GM19455 (cell line): ENCODE data around the gene FCRL3.
"Not testable (repeated sequence)": the region's sequence is repeated elsewhere in the genome, so short reads cannot be mapped to it uniquely, and the experiment has no call there.

ENCODE experiments used
- ATAC-seq: cut with Tn5 transposase; IDR thresholded peaks from one replicate; pipeline ENCODE4 v1.9.1; 2021; ENCODE audit not compliant: unreplicated experiment

The FCRL3 gene, protein sequence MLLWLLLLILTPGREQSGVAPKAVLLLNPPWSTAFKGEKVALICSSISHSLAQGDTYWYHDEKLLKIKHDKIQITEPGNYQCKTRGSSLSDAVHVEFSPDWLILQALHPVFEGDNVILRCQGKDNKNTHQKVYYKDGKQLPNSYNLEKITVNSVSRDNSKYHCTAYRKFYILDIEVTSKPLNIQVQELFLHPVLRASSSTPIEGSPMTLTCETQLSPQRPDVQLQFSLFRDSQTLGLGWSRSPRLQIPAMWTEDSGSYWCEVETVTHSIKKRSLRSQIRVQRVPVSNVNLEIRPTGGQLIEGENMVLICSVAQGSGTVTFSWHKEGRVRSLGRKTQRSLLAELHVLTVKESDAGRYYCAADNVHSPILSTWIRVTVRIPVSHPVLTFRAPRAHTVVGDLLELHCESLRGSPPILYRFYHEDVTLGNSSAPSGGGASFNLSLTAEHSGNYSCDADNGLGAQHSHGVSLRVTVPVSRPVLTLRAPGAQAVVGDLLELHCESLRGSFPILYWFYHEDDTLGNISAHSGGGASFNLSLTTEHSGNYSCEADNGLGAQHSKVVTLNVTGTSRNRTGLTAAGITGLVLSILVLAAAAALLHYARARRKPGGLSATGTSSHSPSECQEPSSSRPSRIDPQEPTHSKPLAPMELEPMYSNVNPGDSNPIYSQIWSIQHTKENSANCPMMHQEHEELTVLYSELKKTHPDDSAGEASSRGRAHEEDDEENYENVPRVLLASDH

DNA sequence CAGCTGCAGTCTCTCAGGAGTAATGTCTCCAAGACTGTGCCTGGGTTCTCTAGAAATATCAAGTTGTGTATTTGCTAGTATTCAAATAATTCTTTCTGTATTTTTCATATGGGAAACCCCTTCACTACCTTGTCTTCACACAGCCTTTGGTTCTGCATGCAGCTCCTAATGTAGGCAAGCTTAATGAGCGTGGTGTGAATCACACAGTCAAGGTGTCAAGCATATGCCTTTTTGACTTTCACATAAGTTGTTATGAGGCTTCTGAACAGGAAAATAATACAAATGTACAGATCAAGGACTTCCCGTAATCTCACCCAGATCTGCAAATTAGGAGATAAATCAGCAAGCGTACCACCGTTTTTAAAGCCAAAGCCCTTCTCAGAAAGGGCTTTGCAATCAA is at the start of gene FCRL3:
Gene FCRL3, minus strand, starts transcription at position 38 of the 400 bp plus-strand sequence. CDS start 280 bp downstream, outside the sequence.
- ATAC-seq = no peak

DNA sequence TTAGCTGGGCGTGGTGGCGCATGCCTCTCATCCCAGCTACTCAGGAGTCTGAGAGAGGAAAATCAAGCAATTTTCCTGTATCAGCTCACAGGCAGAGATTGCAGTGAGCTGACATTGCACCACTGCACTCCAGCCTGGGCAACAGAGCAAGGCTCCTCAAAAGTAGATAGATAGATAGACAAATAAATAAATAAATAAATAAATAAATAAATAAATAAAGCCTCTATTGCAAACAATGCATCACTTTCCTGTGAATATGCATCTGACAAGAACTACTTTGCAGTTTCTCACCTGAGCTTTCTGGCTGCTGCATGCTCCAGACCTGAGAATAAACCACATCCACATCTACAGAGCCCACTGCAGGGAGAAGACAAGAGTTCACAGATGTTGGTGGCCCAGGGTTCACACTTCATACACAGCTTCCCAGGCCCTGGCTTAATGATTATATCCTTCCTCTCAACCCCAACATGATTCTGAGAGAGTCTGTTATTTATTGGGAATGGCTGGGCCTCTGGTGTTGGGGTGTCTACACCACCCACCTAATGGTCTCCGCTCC is 47.8 kb upstream of the FCRL3 start:
- no peak for ATAC-seq

DNA sequence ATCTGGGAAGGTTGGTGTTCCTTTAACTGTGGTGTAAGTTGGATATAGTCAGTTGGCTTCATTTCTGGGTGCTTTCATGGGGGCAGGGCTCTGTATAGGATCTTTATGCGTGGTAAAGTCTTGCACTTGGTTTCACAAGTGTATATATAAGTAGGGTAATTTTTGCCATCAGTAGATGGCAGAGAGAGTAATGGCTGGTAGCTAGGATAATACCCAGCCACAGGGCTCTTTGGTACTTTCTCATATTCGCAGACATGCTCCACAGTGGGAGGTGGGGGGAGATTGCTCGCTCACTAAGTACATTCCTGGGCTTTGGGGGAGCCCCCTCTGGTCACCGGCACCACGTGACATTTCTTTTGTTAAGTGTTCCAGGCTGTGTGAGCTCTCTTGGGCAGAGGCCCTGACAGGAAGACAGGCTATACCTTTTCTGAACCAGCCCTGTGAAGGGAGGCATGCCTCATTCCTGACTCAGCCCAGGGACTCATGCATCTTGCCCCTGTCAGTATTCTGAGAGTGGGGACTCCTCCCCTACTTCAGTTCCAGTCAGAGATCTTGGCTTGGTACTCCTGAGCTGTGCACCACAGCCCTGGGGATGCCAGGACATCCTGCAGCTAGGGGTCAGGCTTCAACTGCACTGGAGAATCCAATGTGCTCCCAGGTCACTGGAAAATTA is 38.8 kb upstream of the FCRL3 start:
- ATAC-seq = no peak

DNA sequence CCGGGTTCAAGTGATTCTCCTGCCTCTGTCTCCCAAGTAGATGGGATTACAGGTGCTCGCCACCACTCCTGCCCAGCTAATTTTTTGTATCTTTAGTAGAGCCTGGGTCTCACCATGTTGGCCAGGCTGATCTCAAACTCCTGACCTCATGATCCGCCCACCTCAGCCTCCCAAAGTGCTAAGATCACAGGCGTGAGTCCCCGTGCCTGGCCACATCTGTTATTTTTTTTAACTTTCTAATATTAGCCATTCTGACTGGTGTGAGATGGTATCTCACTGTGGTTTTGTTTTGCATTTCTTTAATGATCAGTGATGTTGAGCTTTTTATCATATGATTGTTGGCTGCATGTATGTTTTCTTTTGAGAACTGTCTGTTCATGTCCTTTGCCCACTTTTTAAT is 35.4 kb upstream of the FCRL3 start:
- not testable (repeated sequence) for ATAC-seq

DNA sequence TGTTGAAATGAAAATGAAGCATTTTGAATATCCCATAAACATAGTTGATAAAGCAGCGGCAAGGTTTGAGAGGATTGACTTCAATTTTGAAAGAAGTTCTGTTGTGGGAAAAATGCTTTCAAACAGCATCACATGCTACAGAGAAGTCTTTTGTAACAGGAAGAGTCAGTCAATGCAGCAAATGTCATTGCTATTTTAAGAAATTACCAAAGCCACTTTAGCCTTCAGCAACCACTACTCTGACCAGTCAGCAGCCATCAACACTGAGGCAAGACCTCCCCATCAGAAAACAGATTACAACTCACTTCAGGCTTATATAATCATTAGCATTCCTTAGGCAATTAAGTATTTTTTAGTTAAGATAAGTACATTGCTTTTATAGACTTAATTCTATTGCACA is 33.8 kb upstream of the FCRL3 start:
- ATAC-seq = no peak

DNA sequence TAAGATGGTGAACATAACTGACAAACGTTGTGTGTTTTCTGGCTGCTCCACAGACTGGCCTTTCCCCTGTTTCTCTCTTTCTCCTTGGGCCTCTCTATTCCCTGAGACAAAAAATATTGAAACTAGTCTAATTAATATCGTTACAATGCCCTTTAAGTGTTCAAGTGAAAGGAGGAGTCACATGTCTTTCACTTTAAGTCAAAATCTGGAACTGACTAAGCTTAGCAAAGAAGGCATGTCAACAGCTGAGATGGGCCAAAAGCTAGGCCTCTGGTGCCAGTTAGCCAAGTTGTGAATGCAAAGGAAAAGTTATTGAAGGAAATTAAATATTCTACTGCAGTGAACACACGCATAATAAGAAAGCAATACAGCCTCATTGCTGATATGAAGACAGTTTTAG is 32.2 kb upstream of the FCRL3 start:
- ATAC-seq = no peak

DNA sequence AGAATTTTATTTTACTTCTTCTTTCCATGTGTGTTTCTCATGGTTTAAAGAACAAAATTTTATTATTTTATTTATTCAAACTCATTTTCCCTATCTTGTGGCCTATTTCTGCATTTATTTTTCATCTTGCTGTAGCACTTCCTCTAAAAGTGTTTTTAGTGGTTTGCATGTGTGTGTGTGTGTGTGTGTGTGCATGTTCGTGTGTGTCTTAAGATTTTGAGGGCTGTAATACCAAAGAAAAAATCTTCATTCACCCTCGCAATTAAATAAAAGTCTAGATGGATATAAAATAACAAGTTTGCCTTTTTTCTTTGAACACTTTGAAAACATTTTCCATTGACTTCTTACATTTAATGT is 24.6 kb upstream of the FCRL3 start:
- no peak for ATAC-seq

DNA sequence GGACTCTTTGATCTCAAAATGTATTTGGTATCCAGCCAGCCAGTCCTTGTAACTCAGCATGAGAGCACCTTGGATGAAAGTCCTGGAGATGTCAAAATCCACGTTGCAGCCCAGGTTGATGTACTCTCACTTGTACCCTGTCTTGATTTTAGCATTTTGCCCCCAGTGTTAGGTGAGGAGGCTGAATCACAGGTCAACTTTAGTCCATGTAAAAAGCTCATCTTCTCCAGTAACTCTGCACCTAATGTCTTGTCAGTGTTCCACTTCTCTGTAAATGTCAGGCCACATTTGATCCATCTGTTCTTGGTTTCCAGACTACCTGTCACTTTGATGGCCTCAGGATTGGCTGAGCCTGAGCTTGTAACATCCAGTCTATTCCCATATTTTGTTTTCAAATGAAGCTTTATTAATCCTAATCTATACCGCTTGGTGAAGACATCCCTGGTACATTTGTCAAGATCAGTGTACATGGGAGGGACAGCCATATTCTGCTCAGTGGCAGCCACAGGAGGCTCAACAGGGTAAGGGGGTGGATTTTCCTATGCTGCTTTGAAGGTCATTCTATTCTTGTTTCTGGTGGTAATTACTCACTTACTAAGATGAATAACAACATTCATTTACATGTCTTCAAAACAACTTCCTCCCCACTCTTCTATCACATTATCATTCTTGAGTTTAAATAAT is 24.1 kb upstream of the FCRL3 start:
- no peak for ATAC-seq

DNA sequence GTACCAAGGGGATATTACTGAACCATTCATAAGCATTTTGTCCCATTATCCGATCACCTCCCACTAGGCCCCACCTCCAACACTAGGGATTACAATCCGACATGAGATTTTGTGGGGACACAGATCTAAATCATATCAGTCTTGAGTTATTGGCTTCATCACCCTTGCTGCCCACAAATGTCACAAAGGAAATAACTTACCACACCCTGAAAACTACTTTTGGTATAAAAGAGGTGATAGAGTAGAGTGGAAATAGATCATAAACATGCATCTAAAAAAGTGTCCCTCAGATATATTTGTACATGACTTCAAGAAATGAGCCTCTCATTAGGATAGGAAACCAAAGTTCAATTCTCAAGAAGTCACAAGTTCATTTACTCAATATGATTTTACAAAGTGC is 22.6 kb upstream of the FCRL3 start:
- no peak for ATAC-seq

DNA sequence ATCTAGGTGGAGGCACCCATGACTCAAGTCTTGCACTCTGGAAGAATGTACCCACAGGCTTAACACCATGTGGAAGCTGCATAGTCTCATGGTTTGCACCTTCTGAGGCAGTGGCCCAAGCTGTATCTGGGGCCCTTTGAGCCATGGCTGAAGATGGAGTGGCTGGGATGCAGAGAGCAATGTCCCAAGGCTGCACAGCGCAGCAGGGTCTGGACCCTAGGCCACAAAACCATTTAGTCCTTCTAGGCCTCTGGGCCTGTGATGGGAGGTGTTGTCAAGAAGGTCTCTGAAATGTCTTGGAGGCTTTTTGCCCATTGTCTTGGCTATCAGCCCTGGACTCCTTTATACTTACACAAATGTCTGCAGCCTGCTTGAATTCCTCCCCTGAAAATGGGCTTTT is 21.4 kb upstream of the FCRL3 start:
- ATAC-seq = no peak

DNA sequence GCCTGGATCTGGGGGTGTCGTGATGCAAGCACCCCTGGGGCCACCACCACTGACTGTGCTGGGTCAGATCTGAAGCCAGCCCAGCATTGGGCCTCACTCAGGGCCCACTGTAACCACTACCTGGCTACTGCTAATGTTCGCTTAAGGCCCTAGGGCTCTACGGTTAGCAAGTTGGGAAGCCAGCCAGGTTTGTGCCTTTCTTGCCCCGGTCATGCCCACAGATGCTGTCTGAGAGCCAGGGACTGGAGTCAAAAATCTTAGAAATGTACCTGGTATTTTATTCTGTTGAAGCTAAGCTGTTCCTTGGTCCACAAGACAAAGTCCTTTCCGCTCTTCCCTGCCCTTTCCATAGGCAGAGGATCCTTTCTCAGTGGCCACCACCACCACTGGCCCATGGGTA is 15.2 kb upstream of the FCRL3 start:
- no peak for ATAC-seq

DNA sequence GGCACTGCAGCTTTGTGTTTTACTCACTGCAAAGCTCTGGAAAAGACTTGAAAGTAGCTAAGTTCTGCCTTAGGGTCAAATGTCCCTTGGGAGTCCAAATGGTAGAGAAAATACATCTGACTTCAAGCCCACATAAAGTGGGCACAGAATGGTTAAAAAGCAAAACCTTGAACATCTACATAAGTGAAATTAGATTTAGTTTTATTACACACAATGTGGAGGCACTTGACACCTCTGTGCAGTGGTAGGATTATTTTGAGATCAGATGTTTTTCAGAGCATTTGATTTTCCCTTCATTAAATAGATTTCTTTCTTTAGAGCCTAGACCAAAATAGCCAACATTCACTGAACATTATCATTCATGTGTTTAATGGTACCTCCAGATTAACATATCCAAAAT is 11.2 kb upstream of the FCRL3 start:
- ATAC-seq = no peak

DNA sequence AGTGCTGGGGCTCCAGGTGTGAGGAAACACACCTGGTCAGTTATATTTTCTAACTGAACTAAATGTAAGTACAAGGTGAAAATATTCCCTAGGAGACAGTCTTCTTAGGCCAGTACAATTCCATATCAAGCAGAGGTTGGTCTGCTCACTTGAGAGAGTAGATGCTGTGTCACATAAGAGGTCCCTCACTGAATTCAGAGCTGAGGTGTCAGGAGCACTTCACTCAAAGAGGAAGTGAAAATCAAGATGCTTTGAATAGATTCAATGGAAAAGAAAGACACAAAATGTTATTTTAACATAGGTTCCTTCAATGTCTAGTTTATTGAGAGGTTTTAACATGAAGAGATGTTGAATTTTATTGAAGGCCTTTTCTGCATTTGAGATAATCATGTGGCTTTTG is 4.3 kb upstream of the FCRL3 start:
- no peak for ATAC-seq

DNA sequence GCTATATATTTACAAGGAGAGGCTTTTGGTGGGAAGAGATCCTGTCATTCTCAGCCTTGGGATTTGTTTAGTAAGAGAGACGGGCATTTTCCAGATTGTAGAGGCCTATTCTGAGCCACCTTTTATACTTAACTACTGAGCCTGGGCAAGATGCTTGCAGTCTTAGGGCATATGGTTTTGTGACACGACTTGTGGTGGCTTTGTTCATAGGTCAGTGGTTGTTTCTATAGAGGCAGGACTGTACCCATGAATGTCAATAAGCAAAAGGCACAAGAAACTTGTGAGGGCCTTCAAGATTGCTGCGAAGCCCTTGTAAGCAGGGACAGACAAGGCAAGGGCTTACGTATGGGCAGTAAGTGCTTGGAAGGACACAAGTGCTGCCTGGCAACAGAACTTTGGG is 3.4 kb upstream of the FCRL3 start:
- no peak for ATAC-seq

DNA sequence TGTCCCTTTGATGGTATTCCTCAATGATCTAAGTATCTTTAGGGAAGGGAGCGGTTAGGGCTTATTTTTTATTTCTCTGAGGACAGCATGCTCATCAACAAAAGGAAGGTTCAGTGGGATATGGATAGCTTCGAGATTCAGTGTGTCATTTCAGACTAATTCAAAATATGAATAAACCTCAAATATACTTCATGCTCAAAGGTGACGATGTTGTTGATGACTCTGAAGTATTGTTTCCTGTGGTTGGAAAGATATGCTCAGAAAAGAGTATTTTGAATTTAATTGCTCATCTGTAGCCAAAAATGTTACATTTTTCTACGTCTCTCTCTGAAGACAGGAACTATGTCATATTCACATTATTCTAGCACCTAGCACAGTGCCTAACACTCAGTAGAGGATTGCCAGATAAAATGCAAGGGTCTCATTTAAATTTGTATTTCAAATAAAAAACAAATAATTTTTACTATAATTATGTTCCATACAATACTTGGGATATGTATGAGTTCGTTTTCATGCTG is 1.8 kb upstream of the FCRL3 start:
- ATAC-seq = no peak

DNA sequence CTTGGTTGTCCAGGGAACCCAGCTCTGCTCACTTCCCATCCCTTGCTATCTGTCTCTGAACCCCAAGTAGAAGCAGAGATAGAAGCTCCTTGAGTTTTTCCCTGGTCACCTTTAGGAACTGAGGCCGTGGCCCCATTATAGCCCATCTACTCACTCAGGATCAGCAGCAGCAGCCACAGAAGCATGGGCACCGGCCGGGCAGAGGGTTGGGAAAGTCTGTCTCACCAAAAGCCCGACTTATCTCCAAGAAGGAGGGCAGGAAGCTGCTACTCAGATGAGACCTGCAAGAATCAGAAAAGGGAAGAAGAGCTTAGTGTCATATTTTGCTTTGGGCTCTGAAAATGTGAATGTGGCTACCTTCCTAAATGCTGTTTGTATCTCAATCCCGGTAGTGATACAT is 264 bp downstream of the FCRL3 start:
- no peak for ATAC-seq

DNA sequence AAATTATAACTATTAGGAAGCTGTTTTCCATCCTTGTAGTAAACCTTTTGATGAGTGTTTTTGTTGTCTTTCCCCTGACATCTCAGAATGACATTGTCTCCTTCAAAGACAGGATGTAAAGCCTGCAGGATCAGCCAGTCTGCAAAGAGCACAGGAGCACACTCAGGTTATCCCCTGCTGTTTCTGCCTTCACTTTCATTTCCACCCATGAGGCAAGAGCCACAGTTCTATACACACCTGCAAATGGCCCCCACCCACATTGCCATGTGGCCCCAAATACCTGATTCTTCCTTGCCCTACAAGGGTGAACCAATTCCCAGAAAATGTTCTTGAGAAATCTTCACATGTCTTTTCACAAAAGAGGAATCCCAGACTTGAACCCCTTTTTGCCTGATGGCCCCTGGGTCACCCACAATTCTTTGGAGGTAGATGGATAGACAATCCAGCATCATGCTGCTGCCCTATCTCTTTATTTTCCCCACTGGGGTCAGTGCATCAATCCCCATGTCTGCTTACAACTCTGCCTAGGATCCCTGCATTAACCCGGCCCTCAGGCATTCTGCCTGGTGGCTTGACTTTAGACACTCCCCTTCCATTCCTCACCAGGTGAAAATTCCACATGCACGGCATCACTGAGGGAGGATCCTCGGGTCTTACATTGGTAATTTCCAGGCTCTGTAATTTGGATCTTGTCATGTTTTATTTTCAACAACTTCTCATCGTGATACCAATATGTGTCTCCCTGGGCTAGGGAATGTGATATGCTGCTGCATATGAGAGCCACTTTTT is 2.6 kb downstream of the FCRL3 start:
- no peak for ATAC-seq

DNA sequence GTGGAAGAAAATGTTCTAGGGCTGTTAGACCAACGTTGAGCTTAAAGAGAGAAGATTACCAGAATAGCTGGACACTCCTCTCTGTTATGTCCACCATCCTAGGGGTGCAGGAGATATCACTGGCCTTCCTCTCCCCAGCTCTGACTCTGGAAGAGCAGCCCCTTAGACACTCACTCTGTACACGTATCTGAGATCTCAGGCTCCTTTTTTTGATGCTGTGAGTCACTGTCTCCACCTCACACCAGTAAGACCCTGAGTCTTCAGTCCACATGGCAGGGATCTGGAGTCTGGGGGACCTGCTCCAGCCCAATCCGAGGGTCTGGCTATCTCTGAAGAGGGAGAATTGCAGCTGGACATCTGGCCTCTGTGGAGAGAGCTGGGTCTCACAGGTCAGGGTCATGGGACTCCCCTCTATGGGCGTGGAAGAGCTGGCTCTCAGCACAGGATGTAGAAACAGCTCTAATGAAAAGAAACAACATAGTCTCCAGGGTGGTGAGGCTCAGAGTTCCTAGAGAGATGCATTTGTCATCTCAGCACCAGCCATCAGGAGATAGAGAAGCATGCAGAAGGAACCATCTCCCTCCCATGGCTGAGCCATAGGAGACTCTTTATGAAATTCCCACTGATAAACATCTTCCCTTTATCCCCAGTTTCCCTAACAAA is 3.5 kb downstream of the FCRL3 start:
- ATAC-seq = no peak

DNA sequence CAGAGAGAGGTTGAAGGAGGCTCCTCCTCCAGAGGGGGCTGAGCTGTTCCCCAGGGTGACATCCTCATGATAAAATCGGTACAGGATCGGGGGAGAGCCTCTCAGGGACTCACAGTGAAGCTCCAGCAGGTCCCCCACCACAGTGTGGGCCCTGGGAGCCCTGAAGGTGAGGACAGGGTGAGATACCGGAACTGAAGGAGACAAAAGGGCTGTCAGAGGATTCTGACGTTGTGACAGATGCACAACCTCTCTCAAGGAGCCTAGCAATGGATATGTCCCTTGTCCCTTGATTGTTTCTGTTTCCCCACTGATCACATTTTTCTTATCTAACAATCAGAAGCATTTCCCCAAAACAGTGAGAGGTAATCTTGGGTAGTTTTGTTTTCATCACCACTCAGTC is 5.2 kb downstream of the FCRL3 start:
- no peak for ATAC-seq
